ENCODE data around the gene FAM13C.

Gene FAM13C

DNA sequence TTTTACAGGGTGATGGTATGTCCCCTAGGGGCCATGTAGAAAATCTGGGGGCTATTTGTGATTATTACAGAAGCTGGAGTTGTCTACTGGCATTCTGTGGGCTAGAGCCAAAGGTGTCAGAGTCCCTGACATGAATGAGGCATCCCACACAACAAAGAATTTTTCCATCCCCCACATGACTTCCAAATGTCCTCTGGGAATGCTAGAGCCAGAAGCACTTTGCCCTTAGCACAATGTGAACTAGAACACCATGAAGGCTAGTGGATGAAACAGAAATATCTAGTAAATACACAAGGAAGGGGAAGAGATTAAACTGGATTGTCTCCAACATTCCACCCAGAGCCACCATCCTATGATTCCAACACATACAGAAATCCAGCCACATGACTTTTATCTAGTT, 46.9 kb downstream of the FAM13C start:
- no peak for DNase-seq (ENCODE audit: low read depth)

DNA sequence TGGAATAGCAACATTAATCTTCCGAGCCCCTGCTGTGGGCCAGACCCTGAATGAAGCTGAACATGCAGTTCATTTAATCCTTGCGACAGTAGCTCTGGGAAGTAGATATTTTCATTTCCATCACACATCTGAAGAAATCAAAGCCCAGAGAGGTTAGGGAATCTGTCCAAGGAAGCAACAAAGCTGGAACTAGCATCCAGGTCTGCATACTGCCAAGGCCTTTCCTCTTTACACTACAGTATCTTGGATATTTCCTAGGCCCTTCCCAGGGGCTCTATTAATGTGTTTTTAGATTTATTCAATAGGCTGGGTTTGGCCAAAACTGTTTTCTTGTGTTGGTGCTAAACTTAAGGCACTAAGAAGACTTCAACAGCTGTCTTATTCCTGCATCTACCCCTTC, 48.1 kb downstream of the FAM13C start:
- DNase-seq (ENCODE audit: low read depth), result no peak

DNA sequence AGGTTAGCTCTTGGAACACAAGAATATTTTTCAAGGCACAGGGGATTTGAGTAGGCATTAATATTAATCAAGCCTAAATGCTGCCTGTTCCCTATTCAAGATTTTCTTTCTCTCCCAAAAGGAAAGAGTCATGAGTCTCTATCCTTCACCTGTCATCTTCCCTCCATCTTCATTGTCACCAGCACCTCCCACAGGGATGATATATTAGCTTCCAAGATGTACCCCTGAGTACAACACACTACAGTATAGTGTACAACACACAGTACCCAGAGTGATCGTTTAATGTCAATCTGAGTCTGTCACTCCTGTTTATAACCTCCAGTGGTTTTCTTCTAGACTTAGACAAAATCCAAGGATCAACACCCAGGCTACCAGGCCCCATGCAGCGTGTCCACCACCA, 50.1 kb downstream of the FAM13C start:
- no peak for DNase-seq (ENCODE audit: low read depth)

GRCh38 chr10:59311025-59311424, 51.3 kb downstream of the FAM13C start:
- DNase-seq (ENCODE audit: low read depth), result no peak

DNA sequence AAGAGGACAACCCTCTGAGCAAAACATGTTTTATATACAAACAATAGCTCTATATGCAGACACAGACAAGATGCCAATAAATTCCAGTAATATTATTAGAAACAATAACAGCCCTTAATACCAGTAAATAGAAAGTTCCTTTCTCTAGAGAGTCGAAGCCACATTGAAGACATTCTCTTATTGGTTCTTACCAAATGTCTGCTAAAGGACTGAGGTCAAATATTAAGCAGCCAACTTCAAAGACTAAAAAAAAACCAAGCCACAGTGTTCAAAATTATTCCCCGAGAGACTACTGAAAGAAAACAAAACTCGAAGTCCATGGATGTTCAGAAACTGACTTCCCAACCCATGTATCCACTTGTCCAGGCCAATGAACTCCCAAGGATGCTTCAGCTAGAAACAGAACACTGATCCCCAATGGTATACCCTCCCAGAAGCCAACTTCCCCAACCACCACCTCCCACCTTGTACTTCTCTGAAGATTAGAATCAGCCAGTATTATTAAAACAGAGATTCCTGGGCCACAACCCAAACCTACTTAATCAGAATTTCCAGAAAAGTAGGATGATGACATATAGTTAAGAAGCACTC, 51.9 kb downstream of the FAM13C start:
- no peak for DNase-seq (ENCODE audit: low read depth)

DNA sequence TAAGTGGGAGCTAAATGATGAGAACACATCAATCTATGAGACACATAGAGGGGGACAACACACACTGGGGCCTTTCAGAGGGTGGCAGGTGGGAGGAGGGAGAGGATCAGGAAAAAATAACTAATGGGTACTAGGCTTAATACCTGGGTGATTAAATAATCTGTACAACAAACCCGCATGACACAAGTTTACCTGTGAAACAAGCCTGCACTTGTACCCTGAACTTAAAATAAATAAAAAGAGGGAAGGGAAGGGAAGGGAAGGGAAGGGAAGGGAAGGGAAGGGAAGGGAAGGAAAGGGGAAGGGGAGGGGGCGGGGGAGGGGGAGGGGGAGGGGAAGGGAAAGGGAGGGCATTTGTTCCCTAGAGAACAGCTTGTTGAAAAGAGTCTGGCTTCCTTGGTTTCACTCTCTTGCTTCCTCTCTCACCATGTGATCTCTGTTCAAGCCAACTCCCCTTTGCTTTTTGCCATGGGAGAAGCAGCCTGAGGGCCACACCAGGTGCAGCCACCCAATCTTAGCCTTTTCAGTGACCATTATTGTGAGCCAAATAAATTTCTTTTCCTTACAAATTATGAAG, 57.7 kb downstream of the FAM13C start:
- no peak for DNase-seq (ENCODE audit: low read depth)

- no peak for DNase-seq (ENCODE audit: low read depth)
Observed at GRCh38 chr10:59303018-59303417, 59.3 kb downstream of the FAM13C start.

DNA sequence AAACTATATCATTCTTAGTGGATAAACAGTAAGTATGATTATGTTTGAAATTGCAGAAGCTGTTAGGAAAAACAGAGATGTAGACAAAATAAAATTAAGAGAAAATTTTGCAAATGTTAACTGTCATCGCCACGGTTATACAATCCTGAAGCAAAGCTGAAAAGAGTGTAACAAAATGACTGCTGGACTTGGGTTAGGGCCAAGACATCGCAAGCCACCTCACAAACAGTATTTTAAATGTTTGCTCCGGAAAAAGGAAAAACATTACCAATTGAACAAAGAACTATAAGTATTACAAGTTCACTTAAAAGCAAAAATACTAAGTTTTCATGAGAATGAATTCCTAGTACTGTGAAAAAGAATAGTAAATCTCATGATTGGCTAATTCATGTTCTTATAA, 60.0 kb downstream of the FAM13C start:
- DNase-seq (ENCODE audit: low read depth), result no peak

DNA sequence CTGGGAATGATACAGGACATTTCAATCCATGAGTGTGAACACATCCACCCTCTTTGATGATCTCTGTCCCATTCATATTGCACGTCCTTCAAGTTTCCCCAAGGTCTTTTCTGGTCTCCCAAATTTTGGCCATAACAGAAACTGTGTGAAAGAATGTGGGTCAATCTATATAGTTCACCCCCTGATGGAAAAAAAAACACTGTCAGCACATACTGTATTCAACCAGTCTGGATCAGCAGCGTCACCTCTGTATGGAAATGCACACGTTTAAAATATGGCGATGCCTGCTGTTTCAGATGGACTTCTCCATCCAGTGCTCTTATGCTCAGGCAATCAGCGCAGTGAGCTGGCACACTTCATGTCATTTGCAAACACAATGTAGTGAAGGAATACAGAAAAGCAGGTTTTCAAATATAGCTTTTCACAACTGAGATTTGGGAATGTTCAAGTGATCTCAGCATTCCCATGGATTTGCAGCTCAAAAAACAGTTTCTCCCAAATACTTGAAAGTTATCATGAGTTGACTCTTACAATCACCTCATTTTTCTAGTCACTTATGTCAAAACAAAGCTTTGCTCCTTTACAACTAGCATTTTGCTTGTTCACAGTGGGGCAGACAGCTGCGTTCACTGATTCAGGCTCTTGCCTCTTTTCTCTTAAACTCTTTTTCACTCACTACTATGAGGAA, 61.1 kb downstream of the FAM13C start:
- DNase-seq (ENCODE audit: low read depth), result no peak

- no peak for DNase-seq (ENCODE audit: low read depth)
Observed at GRCh38 chr10:59300386-59300785, 62.0 kb downstream of the FAM13C start.

DNA sequence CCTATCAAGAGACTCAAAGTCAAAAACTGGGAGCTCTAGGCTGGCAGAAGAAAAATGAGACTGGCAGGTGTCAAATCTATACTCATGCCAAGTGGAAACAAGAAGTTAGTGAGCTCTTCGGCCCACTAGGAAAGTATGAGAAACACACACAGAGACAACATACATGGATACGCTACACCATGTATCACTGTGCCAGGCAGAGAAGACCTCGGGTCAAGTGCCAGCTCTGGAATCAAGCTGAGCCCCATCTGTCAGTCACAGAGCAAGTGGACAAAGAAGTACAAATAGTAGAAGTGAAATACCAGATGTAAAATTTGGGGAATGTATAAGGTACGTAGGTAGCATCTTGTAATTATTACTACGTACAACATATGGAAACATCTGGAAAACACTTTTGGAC, 62.4 kb downstream of the FAM13C start:
- DNase-seq (ENCODE audit: low read depth), result no peak

- no peak for DNase-seq (ENCODE audit: low read depth)
Observed at GRCh38 chr10:59290448-59290847, 71.9 kb downstream of the FAM13C start.

GRCh38 chr10:59289853-59290252, 72.5 kb downstream of the FAM13C start:
- DNase-seq (ENCODE audit: low read depth), result no peak

DNA sequence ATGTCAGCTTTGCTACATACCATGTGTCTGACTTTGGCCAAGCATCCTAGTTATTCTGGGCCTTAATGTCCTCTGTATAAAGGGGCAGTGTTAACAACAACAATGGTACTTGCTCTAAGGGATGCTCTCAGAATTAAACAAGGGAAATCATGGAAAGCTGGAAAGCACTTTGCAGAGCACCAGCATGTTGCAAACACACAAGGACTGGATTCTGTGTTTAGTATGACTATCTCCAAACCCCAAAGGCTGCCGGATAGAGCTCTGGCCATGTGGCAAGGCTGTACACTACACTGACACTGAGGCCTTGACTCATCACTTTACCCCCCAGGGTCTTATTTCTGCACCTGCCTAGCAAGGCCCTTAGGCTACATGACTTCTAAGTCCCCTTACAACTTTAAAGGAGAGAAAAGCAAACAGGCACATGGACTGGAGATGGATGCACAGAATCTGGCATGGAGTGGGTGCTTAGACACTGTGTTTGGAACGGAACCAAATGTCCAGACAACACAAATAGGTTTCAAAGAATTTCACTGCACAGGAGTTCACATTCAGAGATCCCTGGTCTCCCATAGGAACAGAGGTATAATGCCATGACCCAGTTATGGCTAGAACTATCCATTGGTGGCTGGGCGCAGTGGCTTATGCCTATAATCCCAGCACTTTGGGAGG, 74.6 kb downstream of the FAM13C start:
- no peak for DNase-seq (ENCODE audit: low read depth)

DNA sequence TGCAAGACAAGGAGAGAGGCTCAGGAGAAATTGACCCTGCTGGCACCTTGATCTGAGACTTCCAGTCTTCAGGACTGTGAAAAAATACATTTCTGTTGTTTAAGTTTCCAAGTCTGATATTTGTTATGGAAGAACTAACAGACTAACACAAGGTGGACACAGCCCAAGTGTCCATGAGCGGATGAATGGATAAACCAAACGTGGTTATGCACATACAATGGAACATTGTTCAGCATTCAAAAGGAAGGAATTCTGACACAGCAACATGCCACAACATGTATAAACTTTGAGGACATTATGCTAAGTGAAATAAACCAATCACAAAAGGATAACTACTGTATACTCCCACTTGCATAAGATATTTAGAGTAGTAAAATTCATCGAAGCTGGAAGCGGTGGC, 76.5 kb downstream of the FAM13C start:
- DNase-seq (ENCODE audit: low read depth), result no peak

- DNase-seq (ENCODE audit: low read depth), result no peak
Observed at GRCh38 chr10:59285073-59285472, 77.3 kb downstream of the FAM13C start.

DNA sequence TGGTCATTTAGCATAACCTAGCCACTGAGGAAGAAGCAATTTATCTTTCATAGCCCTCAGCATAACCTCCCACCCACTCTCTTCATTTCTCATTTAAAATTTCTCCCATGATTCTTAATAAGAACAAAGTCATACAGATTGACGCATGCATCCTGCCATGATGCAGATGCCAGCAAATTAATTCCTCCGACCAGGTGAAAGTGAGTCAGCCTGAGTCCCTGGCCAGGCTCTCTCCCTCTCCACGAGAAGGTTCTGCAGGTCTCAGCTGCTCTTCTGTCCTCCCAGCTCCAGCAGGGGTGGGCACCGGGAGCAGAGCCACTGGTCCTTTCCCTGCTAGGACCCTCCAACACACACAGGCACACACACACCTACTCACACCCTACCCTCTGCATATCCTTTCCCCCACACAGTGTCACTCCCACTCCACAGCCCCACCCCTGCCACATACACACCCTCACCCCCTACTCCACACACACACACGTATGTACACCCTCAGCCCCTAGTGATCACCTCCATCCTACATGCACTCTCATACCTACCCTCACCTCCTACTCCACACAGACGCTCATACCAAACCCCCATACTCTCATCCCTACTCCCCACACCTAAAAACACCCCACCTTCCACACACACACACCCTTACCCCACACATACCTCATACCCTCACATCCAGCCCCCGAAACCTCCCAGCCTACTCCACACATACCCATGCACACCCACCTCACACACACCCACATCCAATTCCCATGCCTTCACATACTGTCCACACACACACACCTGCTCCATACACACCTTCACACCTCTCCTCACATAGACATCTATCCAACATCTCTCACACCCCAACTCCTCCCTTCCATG, 78.0 kb downstream of the FAM13C start:
- no peak for DNase-seq (ENCODE audit: low read depth)

- no peak for DNase-seq (ENCODE audit: low read depth)
Observed at GRCh38 chr10:59283456-59284091, 78.8 kb downstream of the FAM13C start.

GRCh38 chr10:59281861-59282260, 80.5 kb downstream of the FAM13C start:
- no peak for DNase-seq (ENCODE audit: low read depth)

GRCh38 chr10:59279991-59280505, 82.3 kb downstream of the FAM13C start:
- no peak for DNase-seq (ENCODE audit: low read depth)

- DNase-seq (ENCODE audit: low read depth), result no peak
Observed at GRCh38 chr10:59279476-59279875, 82.9 kb downstream of the FAM13C start.

- DNase-seq (ENCODE audit: low read depth), result no peak
Observed at GRCh38 chr10:59276919-59277318, 85.4 kb downstream of the FAM13C start.

Data from CMK (cell line).